ENCODE data around the gene PLXNC1.

- TF ChIP-seq CTCF (IDR thresholded peaks at IDR 0.05) = peak in 1 of 7 experiments; percentile 23
- TF ChIP-seq POLR2AphosphoS5 (IDR thresholded peaks at IDR 0.05) = no peak
- no peak for TF ChIP-seq POLR2A (IDR thresholded peaks at IDR 0.05)
Measured at GRCh38 chr12:94149119-94149780, 873 bp downstream of the PLXNC1 start.
